HG02642 (cell line): ENCODE measurements around the gene PDSS1.

Experiments
- ATAC-seq: cut with Tn5 transposase; IDR thresholded peaks from one replicate; pipeline ENCODE4 v1.9.1; 2021; ENCODE audit warnings: mild to moderate bottlenecking; ENCODE audit not compliant: unreplicated experiment, poor library complexity

Gene PDSS1

DNA sequence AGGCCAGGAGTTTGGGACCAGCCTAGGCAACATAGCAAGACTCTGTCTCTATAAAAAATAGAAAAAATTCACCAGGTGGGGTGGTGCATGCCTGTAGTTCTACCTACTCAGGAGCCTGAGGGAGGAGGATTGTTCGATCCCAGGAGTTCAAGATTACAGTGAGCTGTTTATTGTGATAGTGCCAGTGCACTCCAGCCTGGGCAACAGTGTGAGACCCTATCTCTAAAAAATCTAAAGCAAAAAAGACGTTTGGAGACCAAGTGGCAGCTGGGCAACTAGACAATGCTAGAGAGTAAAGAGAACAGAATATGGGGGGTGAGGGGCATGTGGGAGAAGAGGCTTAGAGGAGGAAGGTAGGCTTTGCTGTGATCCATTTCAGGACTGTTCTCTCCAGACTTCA, 1.4 kb downstream of the PDSS1 start:
- no peak for ATAC-seq

- no peak for ATAC-seq
Observed at GRCh38 chr10:26699631-26700030, 2.1 kb downstream of the PDSS1 start.

DNA sequence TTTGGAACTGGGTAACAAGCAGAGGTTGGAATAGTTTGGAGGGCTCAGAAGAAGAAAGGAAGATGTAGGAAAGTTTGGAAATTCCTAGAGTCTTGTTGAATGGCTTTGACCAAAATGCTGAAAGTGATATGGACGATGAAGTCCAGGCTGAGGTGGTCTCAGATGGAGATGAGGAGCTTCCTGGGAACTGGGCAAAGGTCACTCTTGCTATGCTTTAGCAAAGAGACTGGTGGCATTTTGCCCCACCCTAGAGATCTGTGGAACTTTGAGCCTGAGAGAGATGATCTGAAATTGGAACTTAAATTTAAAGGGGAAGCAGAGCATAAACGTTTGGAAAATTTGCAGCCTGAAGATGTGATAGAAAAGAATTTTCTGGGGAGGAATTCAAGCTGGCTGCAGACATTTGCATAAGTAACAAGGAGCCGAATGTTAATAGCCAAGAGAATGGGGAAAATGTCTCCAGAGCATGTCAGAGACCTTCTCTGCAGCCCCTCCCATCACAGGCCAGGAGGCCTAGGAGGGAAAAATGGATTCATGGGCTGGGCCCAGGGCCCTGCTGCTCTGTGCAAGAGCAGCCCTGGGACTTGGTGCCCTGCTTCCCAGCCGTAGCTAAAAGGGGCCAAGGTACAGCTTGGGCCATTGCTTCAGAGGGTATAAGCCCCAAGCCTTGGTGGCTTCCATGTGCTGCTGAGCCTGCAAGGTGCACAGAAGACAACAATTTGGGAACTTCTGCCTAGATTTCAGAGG, 3.6 kb downstream of the PDSS1 start:
- ATAC-seq = no peak

DNA sequence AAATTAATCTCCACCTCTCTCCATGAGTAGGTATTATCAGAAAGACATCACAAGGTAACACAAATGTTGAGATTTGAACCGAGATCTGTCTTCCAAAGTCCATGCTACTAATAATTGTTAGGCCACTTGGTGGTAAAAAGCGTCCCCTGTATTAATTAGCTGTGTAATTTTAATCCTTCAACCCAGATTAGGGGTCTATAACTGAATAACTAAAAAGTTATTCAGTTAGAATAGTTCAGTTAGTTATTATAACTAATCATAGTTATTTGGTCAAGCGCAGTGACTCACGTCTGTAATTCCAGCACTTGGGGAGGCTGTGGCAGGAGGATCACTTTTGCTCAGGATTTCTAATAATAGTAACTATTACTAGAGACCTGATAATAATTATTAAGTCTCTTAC, 5.6 kb downstream of the PDSS1 start:
- ATAC-seq = no peak

- no peak for ATAC-seq
Observed at GRCh38 chr10:26703974-26704373, 6.5 kb downstream of the PDSS1 start.

GRCh38 chr10:26706206-26706605, 8.7 kb downstream of the PDSS1 start:
- ATAC-seq = no peak

DNA sequence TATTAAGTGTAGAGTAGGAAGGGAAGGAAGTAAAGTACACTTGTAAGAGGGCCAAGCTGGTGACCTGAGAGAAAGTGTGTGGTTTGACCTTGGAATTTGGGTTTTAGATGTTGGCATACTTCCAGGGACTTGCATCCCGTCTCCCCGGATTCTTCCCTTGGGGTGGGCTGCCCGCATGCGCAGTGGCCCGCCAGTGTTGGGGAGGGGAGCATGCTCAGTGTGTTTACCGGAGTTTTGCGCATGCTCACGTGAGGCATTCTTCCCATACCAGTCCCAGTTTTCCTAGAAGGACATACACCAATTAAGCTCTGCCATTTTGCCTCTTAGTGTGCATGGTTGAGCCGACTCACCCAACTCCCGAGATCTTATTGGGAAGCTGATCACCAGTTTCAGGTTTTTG, 9.4 kb downstream of the PDSS1 start:
- no peak for ATAC-seq

DNA sequence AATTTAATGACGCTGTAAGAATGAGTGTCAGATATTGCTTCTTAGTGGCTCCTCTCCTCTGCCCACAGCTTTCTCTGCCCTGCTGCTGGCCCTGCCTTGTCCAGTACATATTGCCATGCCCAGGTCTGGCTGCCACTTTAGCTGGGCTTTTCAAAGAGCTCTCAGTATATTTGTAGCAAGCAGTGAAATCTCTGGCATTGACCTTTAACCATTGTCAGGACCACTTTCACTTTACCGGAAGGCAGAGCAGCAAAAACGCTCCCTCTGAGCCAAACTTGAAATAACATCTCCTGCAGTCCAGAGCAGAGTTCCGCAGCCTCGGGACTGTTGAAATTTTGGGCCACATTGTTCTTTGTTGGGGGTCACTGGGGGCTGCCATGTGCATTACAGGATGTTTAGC, 13.8 kb downstream of the PDSS1 start:
- no peak for ATAC-seq

GRCh38 chr10:26714415-26715136, 17.1 kb downstream of the PDSS1 start:
- no peak for ATAC-seq

DNA sequence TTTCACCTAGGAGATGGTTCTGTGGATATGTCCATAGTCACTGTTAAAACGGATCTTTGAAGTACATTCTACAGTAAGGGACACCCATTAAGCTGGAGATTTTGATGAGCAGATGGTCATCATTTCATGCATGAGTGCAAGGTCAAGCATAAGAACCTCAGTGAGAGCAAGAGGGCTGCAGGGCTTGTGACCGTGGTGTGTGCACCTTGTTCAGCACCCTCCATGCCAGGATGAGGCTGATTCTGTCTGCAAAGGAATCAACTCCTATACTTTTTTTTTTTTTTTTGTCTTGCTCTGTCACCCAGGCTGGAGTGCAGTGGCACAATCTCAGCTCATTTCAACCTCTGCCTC, 17.6 kb downstream of the PDSS1 start:
- ATAC-seq = no peak

DNA sequence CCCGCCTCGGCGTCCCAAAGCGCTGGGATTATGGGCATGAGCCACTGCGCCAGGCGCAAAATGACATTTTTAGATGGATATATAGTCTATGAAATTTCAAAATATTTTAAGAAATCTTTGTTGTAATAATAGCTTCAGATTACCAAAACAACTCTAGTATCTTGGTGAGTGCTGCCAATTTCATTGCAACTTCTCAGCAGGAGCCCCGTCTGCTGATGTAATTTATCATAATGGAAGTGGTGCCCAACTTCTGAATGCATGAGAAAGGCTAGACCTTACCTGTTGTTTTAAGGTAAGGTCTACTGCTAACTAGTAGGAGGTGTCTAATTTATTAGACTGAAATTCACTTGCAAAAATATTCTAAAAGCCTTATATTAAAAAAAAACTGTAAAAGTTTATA, 20.0 kb downstream of the PDSS1 start:
- ATAC-seq = no peak

GRCh38 chr10:26721561-26721960, 24.1 kb downstream of the PDSS1 start:
- ATAC-seq = no peak

GRCh38 chr10:26723016-26723415, 25.5 kb downstream of the PDSS1 start:
- no peak for ATAC-seq

DNA sequence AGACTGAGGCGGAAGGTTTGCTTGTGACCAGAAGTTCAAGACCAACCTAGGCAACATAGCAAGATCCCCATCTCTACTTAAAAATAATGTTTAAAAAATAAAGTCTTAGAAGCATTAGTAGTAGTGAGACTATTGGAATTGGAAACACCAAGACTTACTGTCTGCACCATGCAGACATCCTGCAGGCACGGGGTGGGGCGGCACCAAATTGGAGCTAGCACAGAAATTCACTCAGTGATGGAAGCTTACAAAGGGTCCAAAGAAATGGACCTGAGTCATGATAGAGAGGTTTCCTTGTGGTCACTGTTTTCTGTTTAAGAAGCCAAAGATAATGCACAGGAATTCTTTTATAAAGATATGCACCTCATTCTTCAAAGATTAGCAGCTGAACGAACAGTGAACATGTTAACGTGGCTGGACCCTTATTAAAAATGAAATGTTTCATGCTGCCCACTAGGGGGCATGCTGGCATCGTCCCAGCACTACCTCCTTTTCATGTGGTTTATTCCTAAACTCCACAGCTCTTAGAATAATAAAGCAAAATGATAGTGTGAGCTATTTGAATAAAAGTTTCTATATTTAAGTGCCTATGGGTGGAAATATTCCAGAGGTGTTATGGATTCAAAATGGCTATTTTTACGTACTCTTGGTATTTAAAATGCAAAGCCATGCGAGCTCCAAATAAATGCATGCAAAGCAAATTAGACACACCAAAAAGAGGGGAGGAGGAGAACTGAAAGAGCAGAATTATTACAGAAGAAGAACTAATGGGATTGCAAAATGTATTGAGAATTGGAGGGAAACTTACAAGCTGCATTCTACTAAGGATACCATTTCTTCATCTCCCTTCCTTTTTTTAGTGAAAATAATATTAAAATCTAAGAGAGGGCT, 28.6 kb downstream of the PDSS1 start:
- peak; percentile 56 for ATAC-seq

GRCh38 chr10:26727005-26727404, 29.5 kb downstream of the PDSS1 start:
- no peak for ATAC-seq

GRCh38 chr10:26728957-26729356, 31.5 kb downstream of the PDSS1 start:
- ATAC-seq = no peak

GRCh38 chr10:26729395-26729794, 31.9 kb downstream of the PDSS1 start:
- no peak for ATAC-seq

GRCh38 chr10:26730552-26730951, 33.1 kb downstream of the PDSS1 start:
- ATAC-seq = no peak

DNA sequence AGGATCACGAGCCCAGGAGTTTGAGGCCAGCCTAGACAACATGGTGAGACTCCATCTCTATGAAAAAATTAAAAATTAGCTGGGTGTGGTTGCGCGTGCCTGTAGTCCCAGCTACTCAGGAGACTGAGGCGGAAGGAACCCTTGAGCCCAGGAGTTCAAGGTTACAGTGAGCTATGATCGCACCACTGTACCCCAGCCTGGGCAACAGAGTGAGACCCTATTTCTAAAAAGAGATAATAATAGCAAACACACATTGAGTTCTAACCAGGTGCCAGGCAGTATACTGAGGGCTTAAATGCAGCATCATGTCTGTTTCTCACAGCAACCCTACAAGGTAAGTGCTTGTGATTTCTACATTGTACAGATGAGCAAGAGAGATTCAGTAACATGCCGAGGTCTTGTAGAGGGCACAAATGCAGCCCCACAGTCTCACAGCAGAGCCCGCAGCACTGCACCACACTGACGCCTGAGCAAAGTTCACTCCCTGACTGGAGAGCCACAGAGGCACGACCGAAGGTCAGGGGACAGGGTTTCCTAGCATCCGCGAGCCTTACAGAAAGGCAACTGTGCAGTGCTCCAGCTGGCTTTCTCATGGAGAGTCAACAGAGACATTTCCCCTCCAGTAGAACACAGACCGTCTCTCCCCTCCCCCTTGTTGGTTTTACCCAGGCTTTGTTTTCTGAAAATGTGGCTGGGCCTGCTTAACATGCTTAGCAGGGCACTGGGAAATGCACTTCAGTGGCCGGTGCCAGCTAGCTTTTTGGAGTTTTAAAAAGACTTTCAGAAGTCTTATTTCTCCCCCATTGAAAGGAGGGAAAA, 36.5 kb downstream of the PDSS1 start:
- ATAC-seq = no peak

DNA sequence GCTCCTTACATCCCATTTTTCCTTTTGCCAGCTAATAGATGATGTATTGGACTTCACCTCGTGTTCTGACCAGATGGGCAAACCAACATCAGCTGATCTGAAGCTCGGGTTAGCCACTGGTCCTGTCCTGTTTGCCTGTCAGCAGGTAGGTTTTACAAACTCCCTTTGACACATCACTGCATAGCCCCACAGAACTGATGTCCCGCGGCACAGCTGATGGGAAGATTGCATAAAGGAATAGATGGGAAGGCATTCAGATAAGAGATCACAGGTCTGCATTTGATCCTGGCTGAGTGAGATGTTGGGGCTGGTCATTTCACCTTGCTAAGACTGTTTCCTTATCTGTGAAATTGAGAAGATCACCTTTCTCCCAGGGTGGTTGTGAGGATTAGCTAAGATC, 37.9 kb downstream of the PDSS1 start:
- ATAC-seq = no peak
